Lower leg skin (tissue), 3 donors: ENCODE measurements around the gene SLK.

Experiments
- CTCF ChIP-seq, 3 donors: fragments of 450-650 bp; IDR thresholded peaks; one replicate each; pipeline ENCODE4 v1.5.1; 2016; ENCODE audit warnings: antibody characterized with exemption in 3 of 3, mild to moderate bottlenecking in 3 of 3, moderate library complexity in 2 of 3
- POLR2A ChIP-seq, 2 donors: fragments of 450-650 bp; IDR thresholded peaks; one replicate each; pipeline ENCODE4 v1.6.1; 2016 to 2017; ENCODE audit warnings: antibody characterized with exemption in 2 of 2, mild to moderate bottlenecking in 1 of 2, moderate library complexity in 1 of 2

GRCh38 chr10:103923502-103923901 lies 43.4 kb upstream of the SLK start:
- no peak for TF ChIP-seq POLR2A (IDR thresholded peaks at IDR 0.05)
- no peak for TF ChIP-seq CTCF (IDR thresholded peaks at IDR 0.05)
